HG03521 (cell line): ENCODE data around the gene TMEM53.

ENCODE experiments used
- ATAC-seq: cut with Tn5 transposase; IDR thresholded peaks from one replicate; pipeline ENCODE4 v1.9.1; 2021; ENCODE audit warnings: mild to moderate bottlenecking, moderate library complexity; ENCODE audit not compliant: unreplicated experiment

TMEM53 gene

DNA sequence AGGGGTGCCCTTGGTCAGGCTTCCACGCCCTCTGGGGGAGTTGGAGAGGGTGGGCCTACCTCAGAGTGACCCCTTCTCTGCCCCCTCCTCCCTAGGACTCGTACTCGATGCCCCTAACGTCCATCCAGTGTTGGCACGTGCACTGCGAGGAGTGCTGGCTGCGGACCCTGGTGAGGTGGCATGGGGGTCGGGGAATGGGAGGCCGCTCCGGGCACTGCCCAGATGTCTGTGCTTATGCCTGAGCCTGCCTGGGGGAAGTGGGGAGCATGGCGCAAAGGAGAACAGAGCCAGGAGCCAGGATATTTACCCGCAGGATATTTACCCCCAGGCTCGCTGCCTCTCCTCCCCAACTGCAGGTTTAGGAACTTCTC lies 24.5 kb downstream of the TMEM53 start:
- no peak for ATAC-seq

GRCh38 chr1:44648529-44649250 lies 25.6 kb downstream of the TMEM53 start:
- ATAC-seq = no peak

- ATAC-seq = no peak
Observed at GRCh38 chr1:44647896-44648295, 26.4 kb downstream of the TMEM53 start.

GRCh38 chr1:44646261-44647110 lies 27.8 kb downstream of the TMEM53 start:
- ATAC-seq = no peak

DNA sequence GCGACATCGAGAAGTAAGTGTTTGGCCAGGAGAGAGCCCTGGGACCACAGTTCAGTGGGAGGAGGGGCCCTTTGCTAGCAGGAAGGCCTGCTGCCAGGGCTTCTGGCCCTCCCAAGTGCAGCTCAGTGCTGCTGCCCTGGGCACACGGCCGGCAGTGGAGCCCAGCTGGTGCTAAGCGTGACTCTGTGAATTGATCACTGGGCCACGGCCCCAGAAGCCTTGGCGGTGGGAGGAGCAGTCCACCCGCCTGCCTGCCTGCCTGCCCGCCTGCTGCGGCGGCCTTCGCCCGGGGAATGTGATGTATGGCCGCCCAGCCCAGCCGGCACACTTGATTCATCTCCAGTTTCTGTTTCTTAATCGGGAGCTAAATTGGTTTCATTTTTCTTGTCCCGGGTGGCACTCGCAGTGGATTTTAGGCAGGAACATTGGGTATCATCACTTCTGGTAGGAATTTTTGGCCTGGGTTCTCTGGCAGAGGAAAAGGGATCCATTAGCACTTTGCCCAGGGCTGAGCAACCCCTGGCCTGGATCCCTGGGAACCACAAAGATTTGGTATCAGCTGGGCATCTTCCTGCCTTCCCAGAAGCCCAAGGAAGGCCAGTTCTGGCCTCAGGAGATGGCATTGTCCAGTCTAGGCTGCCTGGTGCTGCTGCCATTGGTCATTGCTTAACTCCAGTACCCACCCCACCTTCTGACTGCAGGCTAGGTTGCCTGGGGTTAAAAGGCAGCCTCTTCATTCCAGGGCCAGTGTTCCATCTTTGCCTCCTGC lies 28.6 kb downstream of the TMEM53 start:
- no peak for ATAC-seq

GRCh38 chr1:44644806-44645205 lies 29.5 kb downstream of the TMEM53 start:
- no peak for ATAC-seq

DNA sequence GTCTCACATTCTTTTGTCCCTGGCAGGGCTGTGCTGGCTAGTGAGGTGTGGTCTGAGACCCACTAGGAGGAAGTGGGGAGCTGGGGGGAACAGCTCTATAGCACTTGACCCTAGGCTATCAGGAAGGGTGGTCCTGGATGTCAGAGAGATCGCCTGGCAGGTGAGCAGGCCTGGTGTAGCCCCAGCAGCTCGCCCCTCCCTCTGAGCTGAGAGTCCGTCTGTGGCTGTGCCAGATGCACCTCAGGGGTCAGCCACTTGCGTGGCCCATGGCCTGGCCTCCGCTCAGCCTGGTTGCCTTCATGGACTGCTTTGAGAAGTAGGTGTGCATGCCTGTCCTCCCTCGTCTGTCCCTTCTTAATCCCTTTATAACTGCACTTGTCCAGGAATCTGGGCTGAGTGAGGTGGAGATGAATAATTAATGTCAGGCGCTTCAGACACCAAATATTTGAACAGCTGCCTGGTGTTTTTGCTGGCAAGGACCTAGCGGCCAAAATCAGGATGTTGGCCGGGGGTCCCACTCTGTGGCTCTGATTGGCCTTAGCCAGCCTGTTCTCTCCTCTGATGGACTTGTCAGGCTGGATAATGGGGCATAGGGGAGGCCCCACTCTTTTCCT lies 30.5 kb downstream of the TMEM53 start:
- no peak for ATAC-seq

GRCh38 chr1:44642925-44643324 lies 31.4 kb downstream of the TMEM53 start:
- ATAC-seq = no peak

DNA sequence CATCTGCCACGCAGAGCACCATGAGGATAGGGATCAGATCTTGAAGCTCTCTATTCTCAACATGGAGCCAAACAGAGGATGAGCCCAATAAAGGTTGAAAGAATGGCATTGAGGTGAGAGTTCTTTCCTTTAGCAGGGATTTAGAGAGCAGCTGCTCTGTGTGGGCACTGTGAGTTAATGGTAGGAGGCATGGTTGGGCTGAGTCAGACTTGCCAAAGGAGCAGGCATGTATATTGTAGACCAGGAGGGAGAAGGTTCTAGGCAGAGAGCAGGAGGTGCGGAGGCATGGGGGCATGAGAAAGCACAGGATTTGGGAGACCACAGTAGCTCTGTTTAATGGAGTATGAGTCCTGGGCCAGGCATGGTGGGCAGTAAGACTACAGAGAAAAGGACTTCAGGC lies 32.0 kb downstream of the TMEM53 start:
- no peak for ATAC-seq

DNA sequence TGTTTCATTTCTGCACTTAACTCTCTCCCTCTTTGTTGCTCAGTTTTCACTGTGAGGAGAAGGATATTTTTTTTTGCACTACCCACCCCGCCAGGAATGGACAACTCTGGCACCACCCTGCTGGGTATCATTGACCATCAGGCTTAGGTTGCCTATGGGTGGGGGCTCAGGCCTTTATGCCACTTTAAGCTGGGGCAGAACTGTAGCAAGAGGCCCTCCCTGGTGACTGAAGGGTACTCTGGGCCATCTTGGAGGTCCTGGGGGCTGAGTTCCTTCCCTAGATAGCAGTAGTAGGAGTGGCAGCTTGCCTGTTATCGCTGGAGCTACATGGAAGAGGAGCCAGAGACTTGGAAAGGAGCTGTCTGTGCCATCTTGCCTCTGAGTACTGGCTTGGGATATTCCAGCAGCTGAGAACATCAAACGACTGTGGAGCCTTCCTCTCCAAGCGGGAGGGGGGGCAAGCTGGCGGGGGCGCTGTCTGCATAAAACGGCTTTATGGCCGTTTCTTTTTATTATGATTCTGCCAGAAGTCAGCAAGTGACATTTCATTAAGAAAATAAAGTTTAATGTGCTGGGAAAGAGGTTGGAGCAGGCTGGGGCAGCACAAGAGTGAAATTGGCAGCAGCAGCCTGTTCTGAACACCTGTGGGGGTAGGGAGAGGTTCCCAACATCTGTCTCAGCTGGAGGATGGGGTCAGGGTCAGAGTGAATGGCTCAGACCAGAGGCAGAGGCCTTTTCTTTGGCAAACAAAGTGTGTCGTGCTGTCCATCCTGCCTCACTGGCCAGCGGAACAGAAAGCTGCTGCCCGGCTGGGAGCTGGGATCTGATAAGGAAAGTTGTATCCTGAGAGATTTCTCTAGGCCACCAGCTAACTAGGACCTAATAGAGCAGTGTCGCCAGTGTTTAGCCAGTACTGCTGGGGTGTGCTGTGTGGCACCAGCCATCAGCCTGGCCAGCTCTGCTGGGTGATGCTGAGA lies 32.9 kb downstream of the TMEM53 start:
- no peak for ATAC-seq

- no peak for ATAC-seq
Observed at GRCh38 chr1:44640200-44640853, 34.0 kb downstream of the TMEM53 start.

GRCh38 chr1:44637702-44638411 lies 36.4 kb downstream of the TMEM53 start:
- no peak for ATAC-seq

- ATAC-seq = no peak
Observed at GRCh38 chr1:44636688-44637598, 37.3 kb downstream of the TMEM53 start.

GRCh38 chr1:44636083-44636687 lies 38.1 kb downstream of the TMEM53 start:
- no peak for ATAC-seq

DNA sequence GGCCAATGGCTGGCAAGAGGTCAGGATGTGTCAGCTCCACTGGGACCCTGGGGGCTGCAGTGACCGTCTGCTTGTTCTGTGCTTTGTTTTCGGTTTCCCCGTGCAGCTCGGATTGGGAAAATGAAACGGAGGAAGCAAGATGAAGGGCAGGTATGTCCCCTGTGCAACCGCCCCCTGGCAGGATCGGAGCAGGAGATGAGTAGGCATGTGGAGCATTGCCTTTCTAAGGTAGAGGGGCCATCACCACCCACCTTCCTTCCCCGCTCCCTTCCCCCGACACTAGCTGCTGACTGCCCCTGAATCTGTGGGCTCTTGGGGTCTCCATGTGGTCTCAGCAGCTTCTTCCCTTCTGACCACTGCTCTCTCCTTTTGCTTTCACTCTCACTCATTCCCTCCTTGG lies 38.8 kb downstream of the TMEM53 start:
- ATAC-seq = no peak

DNA sequence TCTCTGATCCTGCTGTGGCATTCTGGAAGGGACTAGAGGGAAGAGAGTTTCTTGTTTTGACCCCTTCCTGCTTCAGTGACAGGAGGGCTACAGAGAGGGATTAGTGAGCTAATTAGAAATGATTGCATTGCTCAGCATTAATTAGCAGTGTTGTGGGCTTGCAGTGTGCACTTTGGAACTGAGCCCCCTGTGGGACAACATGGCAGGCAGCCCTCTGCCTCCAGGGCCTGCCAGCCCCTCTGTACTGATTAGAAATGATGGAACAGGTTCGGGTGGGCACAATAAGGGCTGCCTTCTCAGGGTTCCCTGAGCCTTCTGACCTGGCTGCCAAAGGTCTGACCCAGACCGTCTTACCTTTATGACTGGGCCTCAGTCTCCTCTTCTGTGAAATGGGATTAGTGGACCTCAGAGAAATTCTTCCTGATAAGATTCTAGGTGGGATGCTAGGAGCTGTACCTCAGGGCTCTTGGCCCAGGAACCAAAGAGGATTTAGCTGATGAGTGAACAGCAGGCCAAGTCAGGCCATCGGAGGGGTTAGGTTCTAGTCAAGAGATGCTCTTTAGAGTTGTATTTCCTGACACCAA lies 39.6 kb downstream of the TMEM53 start:
- ATAC-seq = no peak

DNA sequence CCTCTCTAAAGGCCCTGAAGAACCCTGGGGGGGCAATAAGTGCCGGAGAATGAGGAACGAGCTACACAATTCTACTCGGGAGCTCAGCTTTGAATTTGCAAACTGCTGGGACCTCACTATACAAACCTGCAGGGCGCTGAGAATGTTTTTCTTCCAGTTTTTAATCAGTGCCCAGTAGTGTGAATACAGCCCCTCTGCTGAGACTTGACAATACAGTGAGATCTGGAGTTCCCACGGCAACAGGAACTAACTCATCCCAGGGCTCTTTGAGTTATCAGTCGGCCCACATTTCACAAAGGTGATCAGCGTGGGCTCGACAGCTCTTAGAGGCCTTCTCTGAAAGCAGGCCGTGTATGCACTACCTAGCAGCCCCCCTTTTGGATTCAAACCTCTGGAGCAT lies 41.7 kb downstream of the TMEM53 start:
- no peak for ATAC-seq
